Inflammatory macrophage treated with lipopolysaccharide for 1 hour (primary cell): ENCODE measurements around the gene USP49.

Experiments used
- DNase-seq, 2 donors: peaks; one replicate each; pipeline ENCODE4 v3.0.0-alpha.2; 2020 to 2022

Gene USP49

DNA sequence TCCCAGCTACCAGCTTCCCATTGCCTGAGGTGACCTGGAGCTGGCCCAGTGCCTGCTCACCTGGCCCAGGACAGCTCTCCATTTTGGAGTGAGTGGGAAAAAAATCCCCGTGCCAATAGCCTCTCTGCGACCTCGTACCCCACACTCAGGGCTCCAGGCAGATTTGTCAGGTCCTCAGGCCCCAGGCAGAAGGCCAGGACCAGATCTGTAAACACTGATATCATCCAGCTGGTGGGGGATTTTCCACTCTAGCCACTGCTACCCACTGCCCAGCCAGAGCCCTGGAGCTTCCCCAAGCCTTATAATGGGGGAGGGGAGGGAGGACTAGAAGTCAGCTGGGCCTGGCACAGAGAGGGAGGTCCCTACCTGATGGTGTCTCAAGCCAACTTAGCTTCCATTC lies 146.6 kb downstream of the USP49 start:
- DNase-seq, result peak in 1 of 2 donors; percentile 36

DNA sequence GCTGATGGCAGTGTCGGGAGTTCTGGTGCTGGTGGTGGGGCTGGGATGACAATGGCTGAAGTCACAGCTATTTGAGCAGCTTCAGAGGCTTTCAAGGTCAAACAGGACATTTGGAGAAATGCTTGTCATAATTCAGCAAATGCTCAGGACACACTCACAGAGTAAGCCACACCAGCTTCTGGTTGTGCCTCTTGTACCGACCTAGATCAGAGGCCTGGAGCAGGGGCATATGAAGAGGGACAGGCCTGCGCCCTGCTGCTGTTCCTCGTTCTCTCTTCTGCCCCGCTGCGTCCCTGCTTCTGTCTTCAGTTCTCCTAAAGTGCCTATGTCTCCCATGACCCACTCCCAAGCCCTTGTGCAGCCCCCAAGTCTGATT lies 147.1 kb downstream of the USP49 start:
- no peak for DNase-seq

DNA sequence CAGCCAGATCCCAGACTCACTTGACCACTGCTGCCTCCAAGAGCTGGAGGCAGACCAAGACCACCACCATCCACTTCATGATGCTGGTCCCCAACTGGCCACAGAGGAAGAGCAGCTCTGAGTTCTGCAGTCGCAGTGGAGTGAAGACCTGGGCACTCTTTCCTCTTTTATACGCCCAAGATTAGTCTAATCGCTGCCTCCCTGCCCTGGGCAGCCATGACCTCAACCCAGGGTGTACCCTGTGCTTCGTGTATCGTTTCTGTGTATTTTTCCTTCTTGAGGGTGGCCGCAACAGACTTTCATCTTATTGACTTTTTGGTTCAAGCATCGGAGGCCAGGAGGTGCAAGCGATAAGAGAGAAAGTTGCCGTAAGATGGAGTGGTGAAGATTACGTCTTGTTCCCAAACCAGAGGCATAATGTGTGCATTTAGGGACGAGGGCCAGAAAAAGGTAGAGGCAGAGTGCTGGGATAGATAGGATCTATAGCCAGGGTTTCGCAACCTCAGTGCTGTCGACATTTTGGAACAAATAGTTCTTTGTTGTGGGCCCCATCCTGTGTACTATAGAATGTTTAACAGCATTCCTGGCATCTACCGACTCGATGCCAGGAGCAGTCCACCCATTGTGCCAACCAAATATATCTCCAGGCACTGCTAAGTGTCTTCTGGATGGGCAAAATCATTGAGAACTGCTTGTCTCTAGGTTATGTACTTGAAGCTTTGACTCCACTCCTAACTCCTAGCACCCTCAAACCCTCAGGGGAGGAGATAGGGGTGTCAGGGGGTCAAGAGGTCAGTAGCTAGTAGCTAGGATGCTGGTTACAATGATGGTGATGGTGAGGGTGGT lies 147.7 kb downstream of the USP49 start, which contains the start of gene PGC:
Gene PGC (minus strand): TSS at position 142 of the 846 bp plus-strand sequence. CDS start 63 bp downstream, at position 79.
- DNase-seq, result no peak

- no peak for DNase-seq
Observed at GRCh38 chr6:41746107-41746506, 149.1 kb downstream of the USP49 start.

DNA sequence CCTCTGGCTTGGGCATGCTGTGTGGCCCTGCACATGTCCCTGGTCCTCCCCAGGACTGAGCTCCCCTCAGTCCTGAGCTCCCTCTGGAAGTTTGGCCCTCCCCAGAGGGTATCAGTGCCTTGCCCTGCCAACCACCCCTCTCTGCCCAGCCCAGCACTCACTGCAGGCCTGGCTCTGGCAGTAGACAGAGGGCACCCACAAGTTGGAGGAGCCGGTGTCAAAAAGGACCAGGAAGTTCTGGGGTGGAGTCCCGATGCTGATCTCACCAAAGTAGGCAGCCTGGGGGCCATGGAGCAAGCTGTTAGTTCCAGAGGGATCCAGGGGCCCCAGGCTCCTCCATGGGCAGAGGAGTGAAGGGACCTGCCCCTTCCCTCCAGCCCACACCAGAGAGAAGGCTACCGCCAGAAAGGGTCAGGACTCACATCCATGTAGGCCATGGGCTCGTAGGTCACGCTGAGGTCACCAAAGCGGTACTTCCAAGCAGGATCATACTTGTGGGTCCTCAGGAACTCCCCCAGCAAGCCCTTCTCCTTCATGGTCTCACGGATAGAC lies 150.9 kb downstream of the USP49 start:
- DNase-seq, result no peak

DNA sequence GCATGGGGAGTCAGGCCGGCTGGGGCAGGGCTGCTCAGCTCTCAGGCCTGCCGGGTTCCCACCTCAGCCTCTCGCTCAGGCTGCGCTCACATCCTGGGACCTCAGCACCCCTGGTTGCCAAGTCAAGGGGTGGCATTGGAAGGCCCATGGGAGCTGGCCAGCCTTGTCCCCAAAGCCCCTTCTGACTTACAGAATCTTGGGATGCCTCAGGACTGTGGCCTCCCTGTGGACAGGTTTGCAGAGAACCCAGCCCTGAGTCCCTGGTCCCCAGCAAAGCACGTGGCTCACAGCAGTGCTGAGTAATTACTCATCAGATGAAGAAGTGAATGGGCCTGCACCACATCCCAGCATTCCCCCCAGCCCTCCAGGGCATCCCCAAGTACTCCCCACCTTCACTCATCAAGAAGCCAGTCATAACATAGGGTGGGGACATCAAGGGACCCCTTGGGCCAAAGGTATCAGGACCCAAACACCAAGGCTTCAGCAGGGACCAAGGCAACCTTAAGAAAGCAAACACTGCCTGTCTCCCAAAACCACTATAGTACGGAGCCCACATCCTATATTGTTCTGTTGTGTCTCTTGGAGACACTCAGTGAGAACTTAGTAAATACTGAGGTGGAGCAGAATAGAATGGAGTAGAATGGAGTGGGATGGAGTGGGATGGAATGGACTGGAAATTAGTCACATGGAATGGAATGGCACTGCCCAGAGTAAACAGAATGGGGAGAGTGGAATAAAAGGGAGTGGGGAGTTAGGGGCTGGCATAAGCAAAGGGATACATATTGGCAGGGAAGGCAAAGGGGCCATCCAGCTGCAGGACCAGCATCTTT lies 151.6 kb downstream of the USP49 start:
- no peak for DNase-seq

DNA sequence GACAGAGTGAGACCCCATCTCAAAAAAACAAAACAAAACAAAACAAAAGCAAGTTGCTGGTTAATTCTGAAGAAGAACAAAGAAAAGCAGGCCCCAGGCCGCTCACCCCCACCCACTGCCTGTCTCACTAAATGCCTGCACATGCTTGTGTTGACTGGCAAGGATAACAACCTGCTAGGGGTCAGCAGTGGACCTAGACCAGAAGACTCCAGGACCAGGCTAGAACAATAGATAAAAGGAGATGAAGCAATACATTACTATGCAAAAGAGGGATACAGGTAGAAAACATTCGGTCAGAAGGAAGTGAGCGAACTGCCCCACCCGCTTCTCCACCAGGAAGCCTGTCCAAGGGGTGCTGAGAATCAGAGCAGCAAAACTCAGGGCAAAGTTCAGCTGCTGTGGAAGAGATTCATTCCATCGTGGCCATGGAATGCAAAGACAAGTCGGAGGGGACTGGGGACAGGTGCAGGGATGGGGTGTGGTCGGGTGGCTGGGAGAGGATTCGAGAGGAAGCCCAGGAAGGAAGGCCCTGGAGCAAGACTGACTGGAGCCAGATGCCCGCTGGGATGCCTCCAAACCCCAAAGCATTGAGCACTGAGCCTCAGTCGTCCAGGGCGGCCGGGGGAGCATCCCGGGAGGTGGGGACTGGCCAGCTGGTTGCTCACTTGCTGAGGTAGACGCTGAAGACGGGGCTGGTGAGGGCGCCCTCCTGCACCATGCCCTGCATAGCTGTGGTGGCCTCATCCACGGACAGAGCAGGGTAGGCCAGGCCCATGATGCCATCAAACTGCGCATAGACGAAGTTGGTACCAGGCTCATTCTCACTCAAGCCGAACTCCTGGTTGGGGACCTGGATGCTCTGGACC lies 153.3 kb downstream of the USP49 start:
- no peak for DNase-seq

- DNase-seq, result no peak
Observed at GRCh38 chr6:41740366-41741162, 154.6 kb downstream of the USP49 start.
